ENCODE data around the gene CORO6.

DNA sequence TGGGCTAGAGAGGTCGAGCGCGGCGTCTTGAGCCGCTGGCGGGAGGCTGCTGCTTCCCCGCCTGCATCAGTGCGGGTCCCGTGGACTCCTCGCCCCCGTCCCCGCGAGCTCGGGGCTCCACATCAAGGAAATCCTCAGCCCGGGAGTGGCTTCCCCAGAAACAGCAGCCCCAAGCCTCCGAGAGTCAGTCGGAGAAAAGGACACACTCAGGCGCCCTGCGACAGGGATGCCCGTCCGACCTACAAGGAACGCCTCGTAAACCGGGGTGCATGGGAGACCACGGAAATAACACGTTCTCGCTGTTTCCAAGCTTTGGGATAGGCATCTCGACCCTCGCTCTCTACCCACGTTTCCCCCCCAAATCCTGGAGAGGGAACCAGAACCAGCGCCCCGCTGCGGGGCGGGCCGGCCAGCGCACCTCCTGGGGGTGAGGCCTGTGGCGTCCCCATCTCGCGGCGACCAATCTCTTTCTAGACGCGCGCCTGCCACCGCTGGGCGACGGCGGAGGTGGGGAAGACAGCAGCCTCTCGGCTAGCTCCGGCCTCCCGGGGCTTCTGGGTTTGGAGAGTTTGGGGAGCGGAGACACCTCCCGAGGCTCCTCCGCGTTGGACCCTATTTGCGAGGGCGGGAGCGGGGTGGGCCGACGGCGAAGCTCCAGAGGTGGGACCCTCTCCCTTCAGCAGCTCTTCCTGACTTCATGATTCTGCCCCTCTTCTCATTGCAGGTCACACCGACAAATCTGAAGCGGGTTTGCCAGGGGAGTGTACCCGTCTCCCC, 55.0 kb downstream of the CORO6 start:
- TF ChIP-seq, protein P1, sequence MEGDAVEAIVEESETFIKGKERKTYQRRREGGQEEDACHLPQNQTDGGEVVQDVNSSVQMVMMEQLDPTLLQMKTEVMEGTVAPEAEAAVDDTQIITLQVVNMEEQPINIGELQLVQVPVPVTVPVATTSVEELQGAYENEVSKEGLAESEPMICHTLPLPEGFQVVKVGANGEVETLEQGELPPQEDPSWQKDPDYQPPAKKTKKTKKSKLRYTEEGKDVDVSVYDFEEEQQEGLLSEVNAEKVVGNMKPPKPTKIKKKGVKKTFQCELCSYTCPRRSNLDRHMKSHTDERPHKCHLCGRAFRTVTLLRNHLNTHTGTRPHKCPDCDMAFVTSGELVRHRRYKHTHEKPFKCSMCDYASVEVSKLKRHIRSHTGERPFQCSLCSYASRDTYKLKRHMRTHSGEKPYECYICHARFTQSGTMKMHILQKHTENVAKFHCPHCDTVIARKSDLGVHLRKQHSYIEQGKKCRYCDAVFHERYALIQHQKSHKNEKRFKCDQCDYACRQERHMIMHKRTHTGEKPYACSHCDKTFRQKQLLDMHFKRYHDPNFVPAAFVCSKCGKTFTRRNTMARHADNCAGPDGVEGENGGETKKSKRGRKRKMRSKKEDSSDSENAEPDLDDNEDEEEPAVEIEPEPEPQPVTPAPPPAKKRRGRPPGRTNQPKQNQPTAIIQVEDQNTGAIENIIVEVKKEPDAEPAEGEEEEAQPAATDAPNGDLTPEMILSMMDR (IDR thresholded peaks at IDR 0.05): peak in 4 of 7 experiments; percentile 12 to 44 (median 30)
- TF ChIP-seq POLR2A (IDR thresholded peaks at IDR 0.05) (no peak), EP300 (IDR thresholded peaks at IDR 0.05) (no peak)
